Stimulated activated effector memory CD8-positive, alpha-beta T cell treated with anti-CD3 and anti-CD28 coated beads, Interleukin-12 subunit alpha, Interleukin-12 subunit beta, amount 100 ng/mL, for 72 hours (primary cell): ENCODE data around the gene UNC80.
"Not testable (repeated sequence)": the region's sequence is repeated elsewhere in the genome, so short reads cannot be mapped to it uniquely, and the experiment has no call there.

Source experiments
- ATAC-seq: fragments of 150-1000 bp; cut with Tn5 transposase; 2 replicates; pipeline ENCODE4 v1.10.0; 2021
- DNase-seq, 2 donors: peaks; one replicate each; pipeline ENCODE4 v3.0.0; 2021 to 2022; ENCODE audit warnings: low spot score in 2 of 2
- H3K27ac Mint-ChIP-seq: one replicate; pipeline ENCODE4 v1.8.0; 2022; ENCODE audit warnings: mild to moderate bottlenecking, mixed read lengths
- H3K36me3 Mint-ChIP-seq: one replicate; pipeline ENCODE4 v1.8.0; 2022; ENCODE audit warnings: mild to moderate bottlenecking, mixed read lengths
- H3K4me1 Mint-ChIP-seq: one replicate; pipeline ENCODE4 v1.8.0; 2022; ENCODE audit warnings: mixed read lengths
- H3K4me3 Mint-ChIP-seq: one replicate; pipeline ENCODE4 v1.8.0; 2022; ENCODE audit warnings: mild to moderate bottlenecking, mixed read lengths
- H3K9me3 Mint-ChIP-seq: one replicate; pipeline ENCODE4 v1.8.0; 2022; ENCODE audit warnings: mixed read lengths

The UNC80 gene

DNA sequence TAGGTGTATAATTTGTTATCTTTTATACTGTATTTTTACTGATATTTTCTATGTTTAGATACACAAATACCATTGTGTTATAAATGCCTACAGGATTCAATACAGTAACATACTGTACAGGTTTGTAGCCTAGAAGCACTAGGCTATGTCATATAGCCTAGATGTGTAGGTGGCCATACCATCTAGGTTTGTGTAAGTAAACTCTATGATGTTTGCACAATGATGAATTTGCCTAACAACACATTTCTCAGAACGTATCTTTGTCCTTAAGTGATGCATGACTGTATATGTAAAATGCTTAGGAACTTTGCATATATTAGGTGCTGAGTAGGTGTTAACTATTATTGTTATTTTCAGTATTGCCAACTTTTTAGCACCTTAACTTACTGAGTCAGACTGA lies 17.3 kb downstream of the UNC80 start:
- Mint-ChIP-seq H3K4me1 (peaks cover 11% of the 10 kb centered on the region), H3K4me3 (no peak overlapping the region), H3K27ac (no peak overlapping the region), H3K9me3 (no peaks in the 10 kb centered on the region), H3K36me3 (no peaks in the 10 kb centered on the region)
- DNase-seq (no peak), ATAC-seq (no peak)

- Mint-ChIP-seq H3K4me1 (peaks cover 11% of the 10 kb centered on the region), H3K36me3 (no peaks in the 10 kb centered on the region), H3K4me3 (peak overlapping the region; percentile 51), H3K27ac (no peak overlapping the region), H3K9me3 (no peaks in the 10 kb centered on the region)
- ATAC-seq (no peak), DNase-seq (no peak)
Observed at GRCh38 chr2:209790066-209790728, 18.6 kb downstream of the UNC80 start.

DNA sequence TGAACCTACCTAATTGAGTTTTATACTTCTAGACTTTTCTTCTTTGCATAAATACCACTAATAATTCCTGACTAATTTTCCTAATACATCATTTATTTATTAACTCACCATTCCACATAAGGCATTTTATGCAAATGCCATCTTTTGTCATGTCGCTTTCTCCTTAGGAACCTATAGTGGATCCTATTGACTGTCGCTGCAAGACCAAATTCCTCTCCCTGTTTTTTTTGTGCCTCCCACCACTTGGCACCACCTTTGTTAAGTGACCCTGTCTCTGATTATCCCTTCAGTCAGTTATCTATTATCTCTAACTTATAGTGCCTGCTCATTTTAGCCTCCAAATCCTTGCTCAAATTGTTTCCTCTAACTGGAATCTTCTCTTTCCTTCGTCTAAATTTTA lies 19.5 kb downstream of the UNC80 start:
- H3K36me3 Mint-ChIP-seq = no peaks in the 10 kb centered on the region
- H3K9me3 Mint-ChIP-seq = no peaks in the 10 kb centered on the region
- ATAC-seq = no peak
- H3K27ac Mint-ChIP-seq = no peak overlapping the region
- H3K4me1 Mint-ChIP-seq = peaks cover 11% of the 10 kb centered on the region
- no peak for DNase-seq
- no peak overlapping the region for H3K4me3 Mint-ChIP-seq

DNA sequence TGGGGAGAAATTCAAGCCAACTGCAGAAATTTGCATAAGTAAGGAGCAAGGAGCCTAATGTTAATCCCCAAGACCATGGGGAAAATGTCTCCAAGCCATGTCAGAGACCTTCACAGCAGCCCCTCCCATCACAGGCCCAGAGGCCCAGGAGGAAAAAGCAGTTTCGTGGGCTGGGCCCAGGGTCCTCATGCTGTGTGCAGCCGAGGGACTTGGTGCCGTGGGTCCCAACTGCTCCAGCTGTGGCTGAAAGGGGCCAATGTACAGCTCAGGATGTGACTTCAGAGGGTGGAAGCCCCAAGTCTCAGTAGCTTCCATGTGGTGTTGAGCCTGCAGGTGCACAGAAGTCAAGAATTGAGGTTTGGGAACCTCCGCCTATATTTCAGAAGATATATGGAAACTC lies 23.8 kb downstream of the UNC80 start:
- not testable (repeated sequence) for H3K4me1 Mint-ChIP-seq, H3K9me3 Mint-ChIP-seq, H3K36me3 Mint-ChIP-seq, H3K4me3 Mint-ChIP-seq, DNase-seq, H3K27ac Mint-ChIP-seq, ATAC-seq

DNA sequence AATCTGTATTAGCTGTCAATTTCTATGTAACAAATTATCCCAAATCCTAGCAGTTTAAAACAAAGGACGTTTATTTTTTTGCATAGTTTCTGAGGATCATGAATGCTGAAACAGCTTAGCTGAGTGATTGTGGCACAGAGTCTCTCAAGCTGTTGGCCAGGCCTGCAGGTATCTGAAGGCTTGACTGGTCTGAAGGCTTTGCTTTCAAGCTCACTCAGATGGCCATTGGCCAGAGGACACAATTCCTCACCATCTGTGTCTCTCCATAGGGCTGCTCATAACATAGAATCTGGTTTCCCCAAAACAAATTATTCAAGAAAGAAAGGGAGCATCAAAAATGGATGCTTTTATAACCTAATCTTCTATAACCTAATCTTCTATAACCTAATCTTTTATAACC lies 33.7 kb downstream of the UNC80 start:
- H3K4me1 Mint-ChIP-seq = no peaks in the 10 kb centered on the region
- no peak for ATAC-seq
- no peak overlapping the region for H3K4me3 Mint-ChIP-seq
- H3K36me3 Mint-ChIP-seq = no peaks in the 10 kb centered on the region
- no peak overlapping the region for H3K27ac Mint-ChIP-seq
- DNase-seq = no peak
- H3K9me3 Mint-ChIP-seq = no peaks in the 10 kb centered on the region

DNA sequence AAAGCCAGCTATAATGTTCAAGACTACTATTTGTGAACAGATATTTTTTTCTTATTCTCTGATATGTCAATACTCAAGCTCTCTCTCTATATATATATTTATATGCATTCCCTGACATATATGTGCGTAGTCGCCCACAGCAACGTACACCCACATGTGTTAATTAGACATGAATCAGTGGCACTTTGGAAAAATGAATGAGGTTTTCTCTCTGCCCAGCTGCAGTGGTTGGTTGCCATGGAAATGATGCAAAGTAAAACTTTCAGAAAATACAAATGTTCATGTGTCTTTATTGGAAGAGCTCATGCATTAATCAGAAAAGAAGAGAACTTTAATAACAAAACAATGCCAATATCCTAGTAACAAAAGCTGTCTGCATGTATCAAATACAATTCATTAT lies 34.7 kb downstream of the UNC80 start:
- ATAC-seq (no peak), DNase-seq (no peak)
- no peaks in the 10 kb centered on the region for H3K4me1 Mint-ChIP-seq
- H3K4me3 Mint-ChIP-seq = no peak overlapping the region
- no peak overlapping the region for H3K27ac Mint-ChIP-seq
- no peaks in the 10 kb centered on the region for H3K9me3 Mint-ChIP-seq
- no peaks in the 10 kb centered on the region for H3K36me3 Mint-ChIP-seq

GRCh38 chr2:209808521-209808920 lies 36.9 kb downstream of the UNC80 start:
- no peak overlapping the region for H3K27ac Mint-ChIP-seq
- H3K4me3 Mint-ChIP-seq = no peak overlapping the region
- no peaks in the 10 kb centered on the region for H3K36me3 Mint-ChIP-seq
- DNase-seq = no peak
- H3K4me1 Mint-ChIP-seq = no peaks in the 10 kb centered on the region
- ATAC-seq = no peak
- H3K9me3 Mint-ChIP-seq = no peaks in the 10 kb centered on the region

DNA sequence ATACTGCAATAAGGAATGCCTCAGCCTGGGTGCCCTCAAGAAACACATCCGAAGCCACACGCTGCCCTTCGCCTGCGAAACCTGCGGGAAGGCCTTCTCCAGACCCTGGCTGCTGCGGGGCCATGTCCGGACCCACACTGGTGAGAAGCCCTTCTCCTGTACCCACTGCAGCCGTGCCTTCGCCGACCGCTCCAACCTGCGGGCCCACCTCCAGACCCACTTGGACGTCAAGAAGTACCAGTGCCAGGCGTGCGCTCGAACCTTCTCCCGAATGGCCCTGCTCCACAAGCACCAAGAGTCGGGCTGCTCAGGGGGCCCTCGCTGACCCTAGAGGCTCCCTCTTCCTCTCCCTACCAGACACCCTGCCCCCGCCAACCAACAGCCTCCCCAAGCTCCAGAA lies 37.6 kb downstream of the UNC80 start:
- no peak overlapping the region for H3K4me3 Mint-ChIP-seq
- H3K27ac Mint-ChIP-seq = no peak overlapping the region
- no peaks in the 10 kb centered on the region for H3K4me1 Mint-ChIP-seq
- no peaks in the 10 kb centered on the region for H3K9me3 Mint-ChIP-seq
- no peak for DNase-seq
- ATAC-seq = no peak
- no peaks in the 10 kb centered on the region for H3K36me3 Mint-ChIP-seq

DNA sequence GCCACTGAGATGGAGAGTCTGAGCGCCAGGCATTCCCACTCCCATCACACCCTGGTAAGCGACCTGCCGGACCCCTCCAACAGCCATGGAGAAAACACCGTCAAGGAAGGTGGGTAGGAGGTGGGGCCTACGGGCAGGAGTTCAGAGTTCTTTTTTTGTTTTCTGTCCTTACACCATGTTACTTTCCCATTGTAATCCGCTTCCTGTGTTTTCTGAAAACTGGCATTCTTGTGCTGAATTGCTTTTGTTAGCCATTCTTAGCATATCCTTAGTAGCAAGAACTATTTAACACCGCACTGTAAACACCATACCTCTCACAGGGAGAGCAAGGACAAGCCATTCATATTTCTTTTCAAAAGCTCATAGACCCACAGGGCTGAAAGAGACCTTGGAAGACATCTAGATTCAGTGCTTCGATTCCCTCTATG lies 46.2 kb downstream of the UNC80 start:
- ATAC-seq (no peak), DNase-seq (no peak)
- H3K36me3 Mint-ChIP-seq = no peaks in the 10 kb centered on the region
- H3K9me3 Mint-ChIP-seq = no peaks in the 10 kb centered on the region
- H3K4me3 Mint-ChIP-seq = no peak overlapping the region
- H3K27ac Mint-ChIP-seq = no peak overlapping the region
- H3K4me1 Mint-ChIP-seq = no peaks in the 10 kb centered on the region

- no peaks in the 10 kb centered on the region for H3K4me1 Mint-ChIP-seq
- no peak for DNase-seq
- H3K36me3 Mint-ChIP-seq = no peaks in the 10 kb centered on the region
- ATAC-seq = no peak
- H3K9me3 Mint-ChIP-seq = no peaks in the 10 kb centered on the region
- H3K4me3 Mint-ChIP-seq = no peak overlapping the region
- no peak overlapping the region for H3K27ac Mint-ChIP-seq
Observed at GRCh38 chr2:209818939-209819338, 47.3 kb downstream of the UNC80 start.

DNA sequence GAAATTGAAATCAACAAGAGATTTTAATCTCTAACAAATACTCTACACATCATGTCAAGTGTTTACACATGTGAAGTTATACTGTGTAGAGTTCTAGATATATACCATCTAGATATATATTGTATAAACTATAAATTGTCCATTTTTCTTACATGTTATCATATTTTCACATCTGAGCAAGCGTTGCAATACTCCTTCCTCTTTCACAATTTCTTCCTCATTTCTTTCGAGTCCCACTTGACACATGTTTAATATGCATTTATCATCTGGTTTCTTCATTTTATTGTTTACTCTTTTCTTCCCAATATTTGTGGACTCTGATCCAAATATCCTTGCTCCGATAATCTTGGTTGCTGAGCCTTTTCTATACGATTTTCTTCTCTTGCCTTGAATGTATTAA lies 50.2 kb downstream of the UNC80 start:
- no peaks in the 10 kb centered on the region for H3K4me1 Mint-ChIP-seq
- DNase-seq (no peak), ATAC-seq (no peak)
- H3K9me3 Mint-ChIP-seq = no peaks in the 10 kb centered on the region
- no peaks in the 10 kb centered on the region for H3K36me3 Mint-ChIP-seq
- H3K4me3 Mint-ChIP-seq = no peak overlapping the region
- no peak overlapping the region for H3K27ac Mint-ChIP-seq

DNA sequence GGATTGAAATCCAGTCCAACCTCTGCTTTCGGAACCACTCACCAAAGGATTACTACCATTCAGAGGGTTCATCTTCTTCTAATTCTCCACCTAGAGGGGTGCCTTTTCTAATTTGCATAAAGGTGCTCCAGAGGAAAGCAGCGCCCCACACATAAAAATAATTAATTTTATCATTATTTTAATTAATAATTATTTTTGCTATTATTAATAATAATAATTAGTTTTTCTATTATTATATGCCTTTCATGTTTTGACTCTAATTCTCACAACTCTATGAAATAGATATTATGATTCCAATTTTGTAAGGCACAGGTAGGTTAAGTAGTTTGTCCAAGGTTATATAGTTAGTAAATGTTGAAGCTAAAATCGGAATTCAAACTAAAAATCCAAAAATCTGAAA lies 51.9 kb downstream of the UNC80 start:
- H3K4me3 Mint-ChIP-seq = no peak overlapping the region
- no peak overlapping the region for H3K27ac Mint-ChIP-seq
- no peaks in the 10 kb centered on the region for H3K36me3 Mint-ChIP-seq
- H3K4me1 Mint-ChIP-seq = no peaks in the 10 kb centered on the region
- no peak for DNase-seq
- ATAC-seq = no peak
- H3K9me3 Mint-ChIP-seq = no peaks in the 10 kb centered on the region

DNA sequence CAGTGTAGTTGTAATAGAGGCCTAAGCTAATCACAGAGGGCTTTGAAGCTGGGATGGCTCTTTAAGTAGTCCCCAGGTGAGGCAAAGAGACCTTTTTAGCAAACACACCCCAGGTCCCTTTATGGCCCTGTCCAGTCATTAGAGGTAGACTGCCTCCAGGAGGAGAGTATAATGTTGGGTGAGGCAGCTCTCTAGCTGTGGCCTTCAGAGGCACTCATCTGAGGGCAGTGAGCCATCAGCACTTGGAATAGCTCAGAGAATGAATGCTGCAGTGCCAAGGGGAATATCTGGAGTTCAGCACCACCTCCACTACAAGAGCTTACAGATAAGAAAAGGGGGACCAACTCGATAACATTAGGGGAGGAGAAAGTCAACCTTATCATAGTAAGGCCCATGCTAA lies 52.8 kb downstream of the UNC80 start:
- Mint-ChIP-seq H3K9me3 (no peaks in the 10 kb centered on the region), H3K4me1 (no peaks in the 10 kb centered on the region), H3K27ac (no peak overlapping the region), H3K36me3 (no peaks in the 10 kb centered on the region), H3K4me3 (no peak overlapping the region)
- ATAC-seq (peak; percentile 31), DNase-seq (no peak)

GRCh38 chr2:209830722-209831465 lies 59.3 kb downstream of the UNC80 start:
- ATAC-seq (no peak), DNase-seq (no peak)
- H3K27ac Mint-ChIP-seq = no peak overlapping the region
- H3K9me3 Mint-ChIP-seq = no peaks in the 10 kb centered on the region
- no peak overlapping the region for H3K4me3 Mint-ChIP-seq
- no peaks in the 10 kb centered on the region for H3K36me3 Mint-ChIP-seq
- H3K4me1 Mint-ChIP-seq = no peaks in the 10 kb centered on the region

- no peak overlapping the region for H3K4me3 Mint-ChIP-seq
- no peaks in the 10 kb centered on the region for H3K4me1 Mint-ChIP-seq
- H3K36me3 Mint-ChIP-seq = no peaks in the 10 kb centered on the region
- H3K27ac Mint-ChIP-seq = no peak overlapping the region
- no peak for DNase-seq
- ATAC-seq = no peak
- peaks cover 3% of the 10 kb centered on the region for H3K9me3 Mint-ChIP-seq
Observed at GRCh38 chr2:209834767-209835166, 63.1 kb downstream of the UNC80 start.

- ATAC-seq = no peak
- Mint-ChIP-seq H3K4me3 (no peak overlapping the region), H3K9me3 (peaks cover 8% of the 10 kb centered on the region), H3K4me1 (no peaks in the 10 kb centered on the region), H3K36me3 (no peaks in the 10 kb centered on the region), H3K27ac (no peak overlapping the region)
- no peak for DNase-seq
Observed at GRCh38 chr2:209840434-209840833, 68.8 kb downstream of the UNC80 start.
